ENCODE data around the gene ZNF559. TPM values are rescaled to one million over a fixed set of nuclear protein-coding genes. Genes with fewer than 3 reads are reported as not detected.
"Not testable (repeated sequence)": the region's sequence is repeated elsewhere in the genome, so short reads cannot be mapped to it uniquely, and the experiment has no call there.

The ZNF559 gene
- polyA plus RNA-seq, 2 of the 4 experiments (the other 2 are of a cell fraction) = 4.6 to 16.2 TPM

GRCh38 chr19:9313756-9314155, 10.2 kb upstream of the ZNF559 start:
- ChIA-PET CTCF (no interaction called here), POLR2A (no interaction called here)
- no peak for DNase-seq (ENCODE audit: low read depth in 1 of 2, low spot score in 1 of 2)
- Histone ChIP-seq H3K4me2 (no peak overlapping the region), H3K4me3 (no peak overlapping the region), H3K27ac (no peak overlapping the region), H3K9me3 (peaks cover 25% of the 10 kb centered on the region), H3K4me1 (no peaks in the 10 kb centered on the region)
- ATAC-seq = no peak
- TF ChIP-seq EHF (CRISPR knock-in tag; IDR thresholded peaks at IDR 0.05) = no peak
- no peak for TF ChIP-seq RNF2 (IDR thresholded peaks at IDR 0.05; ENCODE audit: borderline replicate concordance, low read depth)
- no peak for TF ChIP-seq HOXB13 (CRISPR knock-in tag; IDR thresholded peaks at IDR 0.05; ENCODE audit: low read depth)
- no peak for TF ChIP-seq FOXS1 (CRISPR knock-in tag; IDR thresholded peaks at IDR 0.05)
- no peak for TF ChIP-seq MYC (IDR thresholded peaks at IDR 0.05; ENCODE audit: borderline replicate concordance, low read length)
- TF ChIP-seq PBX3 (IDR thresholded peaks at IDR 0.05) = no peak
- TF ChIP-seq, protein P1, sequence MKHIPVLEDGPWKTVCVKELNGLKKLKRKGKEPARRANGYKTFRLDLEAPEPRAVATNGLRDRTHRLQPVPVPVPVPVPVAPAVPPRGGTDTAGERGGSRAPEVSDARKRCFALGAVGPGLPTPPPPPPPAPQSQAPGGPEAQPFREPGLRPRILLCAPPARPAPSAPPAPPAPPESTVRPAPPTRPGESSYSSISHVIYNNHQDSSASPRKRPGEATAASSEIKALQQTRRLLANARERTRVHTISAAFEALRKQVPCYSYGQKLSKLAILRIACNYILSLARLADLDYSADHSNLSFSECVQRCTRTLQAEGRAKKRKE (CRISPR knock-in tag; IDR thresholded peaks at IDR 0.05; ENCODE audit: low read depth) = no peak
- no peak for TF ChIP-seq HOXB5 (CRISPR knock-in tag; IDR thresholded peaks at IDR 0.05)
- TF ChIP-seq CBX8 (IDR thresholded peaks at IDR 0.05) = no peak
- TF ChIP-seq JUNB (IDR thresholded peaks at IDR 0.05) = no peak
- no peak for TF ChIP-seq MAFK (IDR thresholded peaks at IDR 0.05; ENCODE audit: partially characterized antibody)
- no peak for TF ChIP-seq CTCF (IDR thresholded peaks at IDR 0.05)
- no peak for TF ChIP-seq RAD21 (conservative IDR thresholded peaks at IDR 0.05 in 1 of 2, IDR thresholded peaks at IDR 0.05 in 1 of 2)
- no peak for TF ChIP-seq ZSCAN20 (CRISPR knock-in tag; IDR thresholded peaks at IDR 0.05)
- TF ChIP-seq, protein P2, sequence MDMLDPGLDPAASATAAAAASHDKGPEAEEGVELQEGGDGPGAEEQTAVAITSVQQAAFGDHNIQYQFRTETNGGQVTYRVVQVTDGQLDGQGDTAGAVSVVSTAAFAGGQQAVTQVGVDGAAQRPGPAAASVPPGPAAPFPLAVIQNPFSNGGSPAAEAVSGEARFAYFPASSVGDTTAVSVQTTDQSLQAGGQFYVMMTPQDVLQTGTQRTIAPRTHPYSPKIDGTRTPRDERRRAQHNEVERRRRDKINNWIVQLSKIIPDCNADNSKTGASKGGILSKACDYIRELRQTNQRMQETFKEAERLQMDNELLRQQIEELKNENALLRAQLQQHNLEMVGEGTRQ (IDR thresholded peaks at IDR 0.05) = no peak
- no peak for TF ChIP-seq CBX2 (IDR thresholded peaks at IDR 0.05; ENCODE audit: borderline replicate concordance, low read depth)
- no peak for TF ChIP-seq GATA3 (IDR thresholded peaks at IDR 0.05; ENCODE audit: borderline replicate concordance)
- TF ChIP-seq HEYL (CRISPR knock-in tag; IDR thresholded peaks at IDR 0.05) = no peak
- no peak for TF ChIP-seq PHF8 (IDR thresholded peaks at IDR 0.05; ENCODE audit: borderline replicate concordance, low read depth)
- TF ChIP-seq MAZ (IDR thresholded peaks at IDR 0.05; ENCODE audit: borderline replicate concordance, low read depth, low read length) = no peak
- FAIRE-seq = no peak
- 3% methylated on average over 4 of the region's 4 CpGs for WGBS (ENCODE audit: missing lambda C conversion rate)

DNA sequence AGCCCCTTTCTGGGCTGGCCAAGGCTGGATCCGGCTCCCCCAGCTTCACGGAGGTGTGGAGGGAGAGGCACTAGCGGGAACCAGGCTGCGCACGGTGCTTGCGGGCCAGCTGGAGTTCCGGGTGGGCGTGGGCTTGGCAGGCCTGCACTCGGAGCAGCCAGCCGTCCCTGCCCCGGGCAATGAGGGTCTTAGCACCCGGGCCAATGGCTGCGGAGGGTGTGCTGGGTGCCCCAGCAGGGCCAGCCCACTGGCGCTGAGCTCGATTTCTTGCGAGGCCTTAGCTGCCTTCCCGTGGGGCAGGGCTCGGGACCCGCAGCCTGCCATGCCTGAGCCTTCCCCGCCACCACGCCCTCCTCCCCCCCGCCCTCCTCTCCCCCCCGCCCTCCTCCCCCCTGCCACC, 2.6 kb upstream of the ZNF559 start:
- Histone ChIP-seq H3K9me3 (peaks cover 25% of the 10 kb centered on the region), H3K4me2 (no peak overlapping the region), H3K27ac (no peak overlapping the region), H3K4me3 (no peak overlapping the region), H3K4me1 (no peaks in the 10 kb centered on the region)
- ChIA-PET CTCF (no interaction called here), POLR2A (no interaction called here)
- no peak for DNase-seq (ENCODE audit: low read depth in 1 of 2, low spot score in 1 of 2)
- no peak for ATAC-seq
- FAIRE-seq = no peak
- TF ChIP-seq HDAC2 (IDR thresholded peaks at IDR 0.05) (no peak), KDM1A (IDR thresholded peaks at IDR 0.05; ENCODE audit: low read depth) (no peak), EHMT2 (IDR thresholded peaks at IDR 0.05; ENCODE audit: low read depth) (no peak), MYC (IDR thresholded peaks at IDR 0.05; ENCODE audit: borderline replicate concordance, low read length) (no peak), JUNB (IDR thresholded peaks at IDR 0.05) (no peak), CTCF (IDR thresholded peaks at IDR 0.05) (no peak), MAZ (IDR thresholded peaks at IDR 0.05; ENCODE audit: borderline replicate concordance, low read depth, low read length) (no peak), CHD4 (IDR thresholded peaks at IDR 0.05; ENCODE audit: borderline replicate concordance) (no peak), PHF8 (IDR thresholded peaks at IDR 0.05; ENCODE audit: borderline replicate concordance, low read depth) (no peak), GATA3 (IDR thresholded peaks at IDR 0.05; ENCODE audit: borderline replicate concordance) (no peak)
- TF ChIP-seq, protein P3, sequence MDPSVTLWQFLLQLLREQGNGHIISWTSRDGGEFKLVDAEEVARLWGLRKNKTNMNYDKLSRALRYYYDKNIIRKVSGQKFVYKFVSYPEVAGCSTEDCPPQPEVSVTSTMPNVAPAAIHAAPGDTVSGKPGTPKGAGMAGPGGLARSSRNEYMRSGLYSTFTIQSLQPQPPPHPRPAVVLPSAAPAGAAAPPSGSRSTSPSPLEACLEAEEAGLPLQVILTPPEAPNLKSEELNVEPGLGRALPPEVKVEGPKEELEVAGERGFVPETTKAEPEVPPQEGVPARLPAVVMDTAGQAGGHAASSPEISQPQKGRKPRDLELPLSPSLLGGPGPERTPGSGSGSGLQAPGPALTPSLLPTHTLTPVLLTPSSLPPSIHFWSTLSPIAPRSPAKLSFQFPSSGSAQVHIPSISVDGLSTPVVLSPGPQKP (IDR thresholded peaks at IDR 0.05; ENCODE audit: low read depth, low read length) = no peak
- TF ChIP-seq, protein P2 (IDR thresholded peaks at IDR 0.05) = no peak
- 56% methylated on average over 7 of the region's 23 CpGs for WGBS (ENCODE audit: missing lambda C conversion rate)

DNA sequence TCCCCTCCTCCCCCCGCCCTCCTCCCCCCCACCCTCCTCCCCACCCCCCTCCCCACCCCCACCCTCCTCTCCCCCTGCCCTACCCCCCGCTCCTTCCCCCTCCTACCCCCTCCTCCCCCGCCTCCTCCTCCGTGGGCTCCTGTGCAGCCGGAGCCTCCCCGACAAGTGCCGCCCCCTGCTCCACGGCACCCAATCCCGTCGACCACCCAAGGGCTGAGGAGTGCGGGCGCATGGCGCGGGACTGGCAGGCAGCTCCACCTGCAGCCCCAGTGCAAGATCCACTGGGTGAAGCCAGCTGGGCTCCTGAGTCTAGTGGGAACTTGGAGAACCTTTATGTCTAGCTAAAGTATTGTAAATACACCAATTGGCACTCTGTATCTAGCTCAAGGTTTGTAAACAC, 2.2 kb upstream of the ZNF559 start:
- ATAC-seq; H3K27ac ChIP-seq; DNase-seq (ENCODE audit: low read depth in 1 of 2, low spot score in 1 of 2); FAIRE-seq; POLR2A ChIA-PET; H3K4me2 ChIP-seq; H3K4me1 ChIP-seq; CTCF ChIA-PET; H3K4me3 ChIP-seq: not testable (repeated sequence)
- H3K9me3 ChIP-seq = peaks cover 25% of the 10 kb centered on the region
- no CpG with 5 or more reads among the region's 14 CpGs for WGBS (ENCODE audit: missing lambda C conversion rate)
